ENCODE measurements around the gene CFAP43. TPM values are rescaled to one million over a fixed set of nuclear protein-coding genes. Genes with fewer than 3 reads are reported as not detected.

Gene CFAP43
- total and polyA plus RNA-seq, 2 of the 8 experiments (the other 6 are each of a cell fraction or from before 2014, with no cell fraction given): 0.11 to 0.27 TPM

DNA sequence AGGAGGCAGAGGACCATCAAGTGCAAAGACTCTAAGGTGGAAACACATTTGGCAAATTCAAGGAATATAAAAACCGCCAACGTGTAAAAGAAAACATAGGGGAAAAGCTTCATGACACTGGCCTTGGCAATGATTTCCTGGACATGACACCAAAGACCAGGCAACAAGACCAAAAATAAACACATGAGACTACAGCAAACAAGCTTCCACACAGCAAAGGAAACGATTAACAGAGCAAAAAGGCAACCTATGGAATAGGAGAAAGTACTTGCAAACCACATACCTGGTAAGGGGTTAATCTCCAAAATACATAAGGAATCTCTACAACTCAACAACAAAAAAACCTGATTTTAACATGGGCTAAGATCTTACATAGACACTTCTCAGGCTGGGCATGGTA, 26.0 kb upstream of the CFAP43 start:
- Histone ChIP-seq H3K27me3 (replicated peaks in 1 of 4; ENCODE audit: control insufficient read depth in 3 of 4, extremely low read depth in 1 of 4, insufficient read depth in 3 of 4, low read length in 3 of 4) (peaks cover 0 to 9% (median 3%) of the 10 kb centered on the region in 4 experiments; a peak in 4 of 7 replicates), H3K27ac (ENCODE audit: low read depth, low read length) (no peak overlapping the region), H3K23ac (ENCODE audit: insufficient read length) (no peak overlapping the region), H2BK5ac (ENCODE audit: low read depth, low read length) (no peak overlapping the region), H3K9me3 (ENCODE audit: insufficient read depth in 2 of 2, low read depth in 1 of 2, low read length in 1 of 2) (no peaks in the 10 kb centered on the region), H3K14ac (ENCODE audit: insufficient read length) (no peak overlapping the region), H3K36me3 (ENCODE audit: control insufficient read depth in 2 of 4, insufficient read depth in 4 of 4, low read length in 3 of 4) (peaks cover 0 to 16% (median 4%) of the 10 kb centered on the region in 4 experiments; a peak in 4 of 8 replicates), H3K23me2 (ENCODE audit: low read depth, low read length) (peaks cover 9% of the 10 kb centered on the region), H2AFZ (ENCODE audit: low read length) (no peak overlapping the region), H3K4me3 (ENCODE audit: extremely low read depth in 1 of 4, insufficient read depth in 2 of 4, low read depth in 3 of 4, low read length in 4 of 4) (no peak overlapping the region), H4K8ac (ENCODE audit: extremely low read depth, insufficient read depth, low read length) (no peak overlapping the region), H3K56ac (replicated peaks; ENCODE audit: insufficient read length, low read depth, low read length) (no peak overlapping the region), H4K5ac (ENCODE audit: insufficient read length, low read depth, low read length) (no peak overlapping the region), H3K4ac (replicated peaks; ENCODE audit: insufficient read length, low read depth, low read length) (no peak overlapping the region), H3K4me2 (ENCODE audit: insufficient read depth in 1 of 2, low read depth in 2 of 2, low read length in 2 of 2) (no peak overlapping the region), H3K18ac (ENCODE audit: extremely low read depth, low read length) (no peak overlapping the region), H3K4me1 (replicated peaks in 1 of 4; ENCODE audit: control insufficient read depth in 3 of 4, insufficient read depth in 4 of 4, low read length in 3 of 4) (peaks cover 5 to 11% (median 9%) of the 10 kb centered on the region in 4 experiments), H3K79me2 (ENCODE audit: control insufficient read depth in 1 of 2, insufficient read depth in 2 of 2, low read length in 2 of 2) (peaks cover 0 to 5% of the 10 kb centered on the region in 2 experiments; a peak in 2 of 4 replicates), H2BK15ac (ENCODE audit: low read length) (no peak overlapping the region), H2AK5ac (ENCODE audit: low read depth, low read length) (no peak overlapping the region), H4K91ac (replicated peaks; ENCODE audit: insufficient read length, low read length) (no peak overlapping the region), H2BK20ac (ENCODE audit: low read length) (no peak overlapping the region), H4K20me1 (replicated peaks in 1 of 2; ENCODE audit: control insufficient read depth in 1 of 2, insufficient read depth in 2 of 2, low read length in 2 of 2) (peaks cover 2 to 10% of the 10 kb centered on the region in 2 experiments), H3K79me1 (ENCODE audit: low read depth, low read length) (no peaks in the 10 kb centered on the region; the same call in 1 of the 2 replicates), H3K9ac (replicated peaks in 1 of 4; ENCODE audit: extremely low read depth in 1 of 4, low read depth in 3 of 4, low read length in 3 of 4) (no peak overlapping the region), H2BK12ac (ENCODE audit: low read depth, low read length) (no peak overlapping the region), H2BK120ac (replicated peaks; ENCODE audit: low read depth, low read length) (no peak overlapping the region)
- ChIA-PET POLR2A (ENCODE audit: partially characterized antibody) (interaction anchor here (0.7 to 7.7 kb wide), 2 partner anchors 11 to 17 kb away, joined by 3 to 81 read pairs; partner anchors contain the start of gene GSTO2), CTCF (ENCODE audit: partially characterized antibody) (interaction anchor here (0.6 to 3.1 kb wide), 4 partner anchors 17 to 1259 kb away, joined by 3 to 14 read pairs (median 6); no protein-coding TSS in a partner anchor)
- FAIRE-seq (no peak), DNase-seq (ENCODE audit: low read depth in 1 of 2, low spot score in 2 of 2) (no peak)
- 86% methylated on average over 3 of the region's 3 CpGs; no CpG with 5 or more reads in 1 of the 2 experiments for WGBS, 2 experiments (ENCODE audit: extremely low coverage in 1 of 2, insufficient coverage in 1 of 2, insufficient read length in 1 of 2, insufficient replicate concordance in 2 of 2, low coverage in 1 of 2, low lambda C conversion rate in 2 of 2, missing lambda C conversion rate in 1 of 2)
- TF ChIP-seq TCF12 (IDR thresholded peaks at IDR 0.05; ENCODE audit: low read depth, low read length): no peak
- no peak for TF ChIP-seq TBP (IDR thresholded peaks at IDR 0.05; ENCODE audit: low read depth, low read length)
- no peak for TF ChIP-seq BRCA1 (IDR thresholded peaks at IDR 0.05; ENCODE audit: low read depth, low read length)
- TF ChIP-seq CREB1 (IDR thresholded peaks at IDR 0.05): no peak
- no peak for TF ChIP-seq EP300 (IDR thresholded peaks at IDR 0.05; ENCODE audit: borderline replicate concordance in 1 of 2, low read depth in 2 of 2, low read length in 2 of 2)
- TF ChIP-seq CTBP2 (IDR thresholded peaks at IDR 0.05; ENCODE audit: borderline replicate concordance, insufficient read depth, insufficient read length, low read length): no peak

Measured in H1 (cell line).